ENCODE results near the gene DAPP1. TPM values are rescaled to one million over a fixed set of nuclear protein-coding genes. Genes with fewer than 3 reads are reported as not detected.

Gene DAPP1
- total and polyA plus RNA-seq, 10 of the 15 experiments (the other 5 are each of a cell fraction or from before 2014, with no cell fraction given): 46.5 to 147 (median 74.2) TPM

- TF ChIP-seq ZBTB4 (CRISPR knock-in tag; IDR thresholded peaks at IDR 0.05) (no peak), POLR2A (IDR thresholded peaks at IDR 0.05; ENCODE audit: low read depth, low read length) (peak; percentile 83), CUX1 (IDR thresholded peaks at IDR 0.05; ENCODE audit: insufficient replicate concordance, low read depth, low read length) (no peak), NR2F1 (conservative IDR thresholded peaks at IDR 0.05) (no peak), SREBF1 (IDR thresholded peaks at IDR 0.05; ENCODE audit: low read length) (peak; percentile 75), BCL3 (IDR thresholded peaks at IDR 0.05; ENCODE audit: borderline replicate concordance, insufficient read depth, low read depth, low read length, poor library complexity, severe bottlenecking) (no peak), YY1 (IDR thresholded peaks at IDR 0.05; ENCODE audit: low read depth, low read length) (0 out of 2 replicates have a peak, but pooled peaks have one; percentile 8), TBL1XR1 (IDR thresholded peaks at IDR 0.05; ENCODE audit: low read depth, low read length) (0 out of 2 replicates have a peak, but pooled peaks have one; percentile 77), POU2F2 (IDR thresholded peaks at IDR 0.05; ENCODE audit: borderline replicate concordance, low read depth, low read length) (peak; percentile 47; the same call in 1 of the 3 replicates), ELK1 (IDR thresholded peaks at IDR 0.05; ENCODE audit: low read depth, low read length) (peak; percentile 68), PKNOX1 (IDR thresholded peaks at IDR 0.05) (0 out of 2 replicates have a peak, but pooled peaks have one; percentile 32), GABPA (IDR thresholded peaks at IDR 0.05; ENCODE audit: low read depth) (peak; percentile 93), MAX (IDR thresholded peaks at IDR 0.05; ENCODE audit: low read depth, low read length) (peak; percentile 51; the same call in 1 of the 2 replicates), NFYB (IDR thresholded peaks at IDR 0.05; ENCODE audit: insufficient read depth, low read depth, low read length) (no peak)
Observed at GRCh38 chr4:99894161-99894997, 77.8 kb downstream of the DAPP1 start, which contains the start of gene LAMTOR3 (continued).
